GM12891 (cell line): Measurements from ENCODE around the gene PRSS21.

Source experiments
- POLR2A ChIP-seq: IDR thresholded peaks from 2 replicates; pipeline ENCODE4 v1.6.1; 2011; ENCODE audit warnings: low read depth, low read length, control low read depth
- POLR2AphosphoS5 ChIP-seq: IDR thresholded peaks from 2 replicates; pipeline ENCODE4 v1.6.1; 2011; ENCODE audit warnings: low read depth, low read length, control low read depth
- SPI1 ChIP-seq: IDR thresholded peaks from 2 replicates; pipeline ENCODE4 v1.6.1; 2011; ENCODE audit warnings: low read depth, low read length, control low read depth
- TAF1 ChIP-seq: IDR thresholded peaks from 2 replicates; pipeline ENCODE4 v1.6.1; 2011; ENCODE audit warnings: low read depth, low read length, control low read depth

DNA sequence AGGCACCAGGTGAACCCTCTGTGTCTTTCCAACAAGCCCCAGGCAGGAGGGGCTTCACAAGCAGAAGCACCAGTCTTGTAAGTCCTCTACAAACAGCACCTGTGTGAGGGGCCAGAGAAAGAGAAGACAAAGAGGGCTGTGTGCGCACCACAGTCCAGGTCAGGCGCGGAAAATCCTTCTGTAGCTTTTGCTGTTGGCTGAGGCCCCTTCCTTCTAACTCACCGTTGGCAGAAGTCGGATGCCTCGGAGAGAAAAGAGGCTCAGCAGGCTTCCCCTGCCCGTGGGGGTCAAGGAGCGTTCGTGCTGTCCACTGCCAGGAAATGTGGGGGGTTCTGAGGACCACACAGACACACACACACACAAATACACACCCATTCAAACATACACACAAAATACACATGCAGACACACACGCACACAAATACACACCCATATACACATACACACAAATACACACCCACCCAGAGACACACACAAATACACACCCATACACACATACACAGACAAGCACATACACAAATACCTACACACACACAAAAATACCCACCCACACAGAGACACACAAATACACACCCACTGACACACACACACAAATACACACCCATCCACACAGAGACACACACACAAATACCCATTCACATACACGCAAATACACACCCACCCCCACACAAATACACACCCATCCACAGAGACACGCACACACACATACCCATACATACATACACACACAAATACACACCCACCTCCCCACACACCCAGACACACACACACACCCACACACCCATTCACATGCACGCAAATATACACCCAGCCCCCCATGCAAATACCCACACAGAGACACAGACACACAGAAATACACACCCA is 19.8 kb downstream of the PRSS21 start:
- TF ChIP-seq POLR2AphosphoS5, result no peak
- TF ChIP-seq POLR2A, result no peak
- no peak for TF ChIP-seq TAF1
- TF ChIP-seq SPI1, result no peak
